BLaER1 (cell line): ENCODE measurements around the gene GPC6.

ENCODE experiments used
- H3K27ac ChIP-seq: shearing (Covaris generic); formaldehyde crosslinking; 2 replicates; pipeline ENCODE4 v1.8.1; 2022
- H3K27me3 ChIP-seq: shearing (Covaris generic); formaldehyde crosslinking; 2 replicates; pipeline ENCODE4 v1.8.1; 2022
- H3K36me3 ChIP-seq: shearing (Covaris generic); formaldehyde crosslinking; 2 replicates; pipeline ENCODE4 v1.8.1; 2022
- H3K4me1 ChIP-seq: shearing (Covaris generic); formaldehyde crosslinking; 2 replicates; pipeline ENCODE4 v1.8.1; 2022
- H3K4me2 ChIP-seq: shearing (Covaris generic); formaldehyde crosslinking; 2 replicates; pipeline ENCODE4 v1.8.1; 2022
- H3K4me3 ChIP-seq: shearing (Covaris generic); formaldehyde crosslinking; 2 replicates; pipeline ENCODE4 v1.8.1; 2022
- H3K9ac ChIP-seq: shearing (Covaris generic); formaldehyde crosslinking; 2 replicates; pipeline ENCODE4 v1.8.1; 2022
- H3K9me3 ChIP-seq: shearing (Covaris generic); formaldehyde crosslinking; 2 replicates; pipeline ENCODE4 v1.8.1; 2022
- H4K20me1 ChIP-seq: shearing (Covaris generic); formaldehyde crosslinking; 2 replicates; pipeline ENCODE4 v1.8.1; 2022
- Cebpa-rat ChIP-seq: shearing (Covaris generic); IDR thresholded peaks from 2 replicates; pipeline ENCODE4 v1.8.1; 2022

GPC6 gene

GRCh38 chr13:93549326-93550005 lies 322.9 kb downstream of the GPC6 start:
- no peaks in the 10 kb centered on the region for H3K36me3 ChIP-seq
- H3K27ac ChIP-seq: no peak overlapping the region
- H4K20me1 ChIP-seq: no peaks in the 10 kb centered on the region
- no peaks in the 10 kb centered on the region for H3K27me3 ChIP-seq
- H3K9ac ChIP-seq: no peak overlapping the region
- no peaks in the 10 kb centered on the region for H3K4me1 ChIP-seq
- no peak overlapping the region for H3K4me3 ChIP-seq
- no peaks in the 10 kb centered on the region for H3K9me3 ChIP-seq
- TF ChIP-seq Cebpa-rat: no peak
- H3K4me2 ChIP-seq: no peak overlapping the region

DNA sequence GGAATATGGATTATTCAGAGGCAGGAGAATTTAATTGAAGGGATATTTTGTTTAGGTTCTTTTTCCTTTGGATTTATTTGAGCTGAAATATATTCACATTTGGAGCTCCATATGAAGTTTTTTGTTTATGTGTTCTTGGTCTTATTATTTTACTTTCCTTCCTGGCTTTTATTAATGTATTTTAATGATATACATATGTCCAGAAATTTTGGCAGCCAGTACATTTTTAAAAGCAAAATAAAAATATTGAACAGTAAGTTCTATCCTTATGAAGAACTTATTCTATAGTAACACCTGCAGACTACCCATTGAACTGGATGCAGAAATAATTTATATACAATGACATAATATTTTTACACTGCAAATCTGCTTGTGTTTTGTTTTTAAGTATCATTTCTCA lies 323.6 kb downstream of the GPC6 start:
- no peaks in the 10 kb centered on the region for H4K20me1 ChIP-seq
- no peaks in the 10 kb centered on the region for H3K27me3 ChIP-seq
- no peaks in the 10 kb centered on the region for H3K36me3 ChIP-seq
- H3K9ac ChIP-seq: no peak overlapping the region
- H3K27ac ChIP-seq: no peak overlapping the region
- TF ChIP-seq Cebpa-rat: no peak
- no peak overlapping the region for H3K4me3 ChIP-seq
- H3K9me3 ChIP-seq: no peaks in the 10 kb centered on the region
- no peak overlapping the region for H3K4me2 ChIP-seq
- no peaks in the 10 kb centered on the region for H3K4me1 ChIP-seq

GRCh38 chr13:93552596-93552995 lies 326.0 kb downstream of the GPC6 start:
- H3K4me1 ChIP-seq: no peaks in the 10 kb centered on the region
- no peaks in the 10 kb centered on the region for H4K20me1 ChIP-seq
- no peaks in the 10 kb centered on the region for H3K27me3 ChIP-seq
- no peak overlapping the region for H3K4me2 ChIP-seq
- H3K4me3 ChIP-seq: no peak overlapping the region
- no peaks in the 10 kb centered on the region for H3K36me3 ChIP-seq
- H3K9me3 ChIP-seq: no peaks in the 10 kb centered on the region
- no peak overlapping the region for H3K27ac ChIP-seq
- H3K9ac ChIP-seq: no peak overlapping the region
- TF ChIP-seq Cebpa-rat: no peak

DNA sequence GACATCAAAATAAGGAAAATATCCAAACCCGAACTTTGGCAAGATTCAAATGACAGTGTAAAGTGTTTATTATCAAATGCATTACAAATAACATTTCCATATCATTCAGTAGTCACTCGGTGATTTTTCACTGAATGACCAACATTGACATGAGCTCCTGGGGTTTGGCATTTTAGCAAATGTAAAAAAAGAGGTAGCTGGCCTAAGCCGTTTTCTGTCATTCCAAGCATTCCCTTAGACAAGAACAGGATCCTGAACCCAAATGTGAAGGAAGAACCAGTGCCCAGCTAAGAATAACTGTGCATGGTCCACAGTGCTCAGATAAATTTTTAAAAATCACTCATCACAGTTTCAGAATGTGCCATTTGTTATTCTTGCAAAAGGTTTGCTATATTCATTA lies 327.9 kb downstream of the GPC6 start:
- no peak overlapping the region for H3K4me3 ChIP-seq
- H3K4me2 ChIP-seq: no peak overlapping the region
- H3K4me1 ChIP-seq: no peaks in the 10 kb centered on the region
- H3K27ac ChIP-seq: no peak overlapping the region
- no peaks in the 10 kb centered on the region for H3K36me3 ChIP-seq
- no peaks in the 10 kb centered on the region for H3K9me3 ChIP-seq
- no peak for TF ChIP-seq Cebpa-rat
- no peaks in the 10 kb centered on the region for H3K27me3 ChIP-seq
- no peak overlapping the region for H3K9ac ChIP-seq
- H4K20me1 ChIP-seq: no peaks in the 10 kb centered on the region

DNA sequence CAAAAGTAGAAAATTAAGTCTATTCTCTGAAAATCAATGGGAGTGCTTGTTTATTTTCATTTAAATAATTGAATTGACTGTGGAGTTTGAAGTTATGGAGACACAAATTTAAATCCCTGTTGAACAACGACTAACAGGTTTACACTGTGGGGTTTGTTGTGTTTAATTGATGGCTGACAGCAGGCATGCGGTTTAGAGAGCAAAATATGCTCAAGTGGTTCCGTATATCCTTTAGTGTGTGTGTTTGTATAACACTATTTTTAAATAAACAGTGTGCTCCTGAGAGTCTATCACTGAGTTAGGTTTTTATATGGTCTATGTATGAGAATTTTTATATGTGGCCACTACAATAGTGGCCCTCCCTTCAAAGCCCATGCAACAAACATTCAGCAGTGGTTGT lies 332.0 kb downstream of the GPC6 start:
- H3K36me3 ChIP-seq: no peaks in the 10 kb centered on the region
- no peaks in the 10 kb centered on the region for H3K4me1 ChIP-seq
- no peak overlapping the region for H3K4me3 ChIP-seq
- H4K20me1 ChIP-seq: no peaks in the 10 kb centered on the region
- H3K4me2 ChIP-seq: no peak overlapping the region
- H3K27me3 ChIP-seq: no peaks in the 10 kb centered on the region
- TF ChIP-seq Cebpa-rat: no peak
- no peaks in the 10 kb centered on the region for H3K9me3 ChIP-seq
- no peak overlapping the region for H3K9ac ChIP-seq
- H3K27ac ChIP-seq: no peak overlapping the region

DNA sequence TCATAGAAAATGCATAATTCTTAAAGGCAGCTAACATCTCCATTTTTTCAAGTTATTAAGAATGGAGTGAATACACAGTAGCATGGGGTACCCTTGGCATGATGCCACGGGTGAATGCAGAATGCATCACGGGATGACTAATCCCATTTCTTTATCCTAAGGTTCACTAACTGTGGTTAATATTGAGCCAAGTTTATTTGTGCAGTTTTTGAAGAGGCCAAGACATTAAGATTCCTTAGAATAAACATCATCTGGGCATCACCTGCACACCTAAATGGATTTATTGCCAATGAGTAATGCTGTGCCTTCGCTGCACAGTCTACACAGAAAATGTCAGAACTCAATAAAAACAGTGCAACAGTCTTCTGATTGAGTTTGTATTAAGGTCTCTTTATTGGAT lies 333.1 kb downstream of the GPC6 start:
- no peak overlapping the region for H3K9ac ChIP-seq
- H3K27ac ChIP-seq: no peak overlapping the region
- H3K4me2 ChIP-seq: no peak overlapping the region
- no peak for TF ChIP-seq Cebpa-rat
- H3K36me3 ChIP-seq: no peaks in the 10 kb centered on the region
- H3K9me3 ChIP-seq: no peaks in the 10 kb centered on the region
- H3K4me1 ChIP-seq: no peaks in the 10 kb centered on the region
- no peak overlapping the region for H3K4me3 ChIP-seq
- no peaks in the 10 kb centered on the region for H3K27me3 ChIP-seq
- no peaks in the 10 kb centered on the region for H4K20me1 ChIP-seq

DNA sequence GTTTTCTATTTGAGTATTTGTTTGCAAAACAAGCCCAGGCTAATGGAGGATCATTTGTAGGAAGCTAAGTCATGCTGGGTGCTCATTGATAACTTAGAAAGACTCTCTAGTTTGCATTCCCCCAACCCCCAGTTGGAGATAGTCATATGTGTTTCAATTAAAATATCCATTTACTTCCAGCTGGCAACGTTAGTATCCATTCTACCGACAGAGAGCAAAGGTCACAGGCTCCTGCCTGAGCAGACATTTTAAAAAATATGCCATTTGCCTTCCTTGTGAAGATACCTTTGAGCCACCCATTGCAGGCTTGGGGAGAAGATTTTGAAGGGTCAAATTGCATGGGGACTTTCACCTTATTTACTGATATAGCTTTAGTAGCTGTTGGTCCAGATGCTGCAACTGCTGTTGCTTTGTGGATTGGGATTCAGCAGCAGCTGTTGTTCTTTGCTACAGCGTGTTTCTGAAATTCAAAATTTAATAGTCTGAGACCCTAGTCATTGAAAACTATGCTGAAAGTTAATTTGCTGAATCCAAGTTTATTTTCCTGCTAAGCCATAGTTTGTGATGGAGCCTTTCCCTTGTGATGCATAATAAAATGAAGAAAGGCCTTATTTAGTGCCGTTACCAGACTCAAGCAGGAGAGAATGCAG lies 335.1 kb downstream of the GPC6 start:
- no peak for TF ChIP-seq Cebpa-rat
- Histone ChIP-seq H3K9me3 (no peaks in the 10 kb centered on the region), H3K4me3 (no peak overlapping the region), H4K20me1 (no peaks in the 10 kb centered on the region), H3K36me3 (no peaks in the 10 kb centered on the region), H3K9ac (no peak overlapping the region), H3K4me1 (no peaks in the 10 kb centered on the region), H3K4me2 (no peak overlapping the region), H3K27ac (no peak overlapping the region), H3K27me3 (no peaks in the 10 kb centered on the region)

- no peak overlapping the region for H3K4me2 ChIP-seq
- H3K4me3 ChIP-seq: no peak overlapping the region
- H3K9ac ChIP-seq: no peak overlapping the region
- no peaks in the 10 kb centered on the region for H3K36me3 ChIP-seq
- no peaks in the 10 kb centered on the region for H3K27me3 ChIP-seq
- no peaks in the 10 kb centered on the region for H4K20me1 ChIP-seq
- no peak overlapping the region for H3K27ac ChIP-seq
- no peaks in the 10 kb centered on the region for H3K9me3 ChIP-seq
- no peak for TF ChIP-seq Cebpa-rat
- no peaks in the 10 kb centered on the region for H3K4me1 ChIP-seq
Measured at GRCh38 chr13:93562676-93563075, 336.1 kb downstream of the GPC6 start.

GRCh38 chr13:93577105-93577504 lies 350.5 kb downstream of the GPC6 start:
- no peaks in the 10 kb centered on the region for H3K27me3 ChIP-seq
- no peak overlapping the region for H3K27ac ChIP-seq
- TF ChIP-seq Cebpa-rat: no peak
- H3K9me3 ChIP-seq: no peaks in the 10 kb centered on the region
- H3K36me3 ChIP-seq: no peaks in the 10 kb centered on the region
- H3K9ac ChIP-seq: no peak overlapping the region
- H4K20me1 ChIP-seq: no peaks in the 10 kb centered on the region
- no peak overlapping the region for H3K4me3 ChIP-seq
- H3K4me1 ChIP-seq: no peaks in the 10 kb centered on the region
- H3K4me2 ChIP-seq: no peak overlapping the region

- TF ChIP-seq Cebpa-rat: no peak
- H4K20me1 ChIP-seq: no peaks in the 10 kb centered on the region
- no peak overlapping the region for H3K9ac ChIP-seq
- no peaks in the 10 kb centered on the region for H3K4me1 ChIP-seq
- no peaks in the 10 kb centered on the region for H3K27me3 ChIP-seq
- no peak overlapping the region for H3K4me2 ChIP-seq
- no peak overlapping the region for H3K27ac ChIP-seq
- H3K36me3 ChIP-seq: no peaks in the 10 kb centered on the region
- no peak overlapping the region for H3K4me3 ChIP-seq
- no peaks in the 10 kb centered on the region for H3K9me3 ChIP-seq
Measured at GRCh38 chr13:93589788-93590187, 363.2 kb downstream of the GPC6 start.
